Measurements from ENCODE around the gene SYT8.

DNA sequence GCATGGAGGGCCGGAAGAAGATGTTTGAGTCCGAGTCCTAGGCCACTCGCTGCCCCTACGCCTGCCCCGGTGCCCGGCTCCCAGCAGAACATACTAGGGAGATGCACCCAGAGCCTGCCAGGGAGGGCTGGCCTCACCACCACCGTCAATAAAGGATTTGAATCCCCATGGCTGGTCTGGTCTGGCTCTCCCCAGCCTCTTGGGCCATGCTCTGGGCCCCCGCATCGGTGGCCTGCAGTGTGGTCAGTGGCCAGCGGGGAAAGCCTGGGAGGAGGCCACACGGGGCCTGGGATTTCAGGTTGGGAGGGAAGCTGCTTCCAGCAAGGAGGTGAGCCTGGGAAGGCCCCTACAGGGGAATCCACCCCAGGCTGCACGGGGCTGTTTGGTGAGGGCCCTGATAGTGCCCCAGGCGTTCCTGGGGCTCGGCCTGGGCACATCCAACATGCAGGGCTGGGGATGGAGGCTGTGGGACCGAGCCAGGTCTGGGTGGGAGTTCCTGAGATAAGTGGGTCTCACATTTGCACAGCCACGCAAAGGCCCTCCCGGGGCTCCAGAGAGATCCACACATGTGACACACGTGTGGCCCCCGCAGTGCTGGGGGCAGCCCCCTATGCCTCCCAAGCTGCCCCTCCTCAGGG is 6.8 kb downstream of the SYT8 start:
- TF ChIP-seq, protein P1, sequence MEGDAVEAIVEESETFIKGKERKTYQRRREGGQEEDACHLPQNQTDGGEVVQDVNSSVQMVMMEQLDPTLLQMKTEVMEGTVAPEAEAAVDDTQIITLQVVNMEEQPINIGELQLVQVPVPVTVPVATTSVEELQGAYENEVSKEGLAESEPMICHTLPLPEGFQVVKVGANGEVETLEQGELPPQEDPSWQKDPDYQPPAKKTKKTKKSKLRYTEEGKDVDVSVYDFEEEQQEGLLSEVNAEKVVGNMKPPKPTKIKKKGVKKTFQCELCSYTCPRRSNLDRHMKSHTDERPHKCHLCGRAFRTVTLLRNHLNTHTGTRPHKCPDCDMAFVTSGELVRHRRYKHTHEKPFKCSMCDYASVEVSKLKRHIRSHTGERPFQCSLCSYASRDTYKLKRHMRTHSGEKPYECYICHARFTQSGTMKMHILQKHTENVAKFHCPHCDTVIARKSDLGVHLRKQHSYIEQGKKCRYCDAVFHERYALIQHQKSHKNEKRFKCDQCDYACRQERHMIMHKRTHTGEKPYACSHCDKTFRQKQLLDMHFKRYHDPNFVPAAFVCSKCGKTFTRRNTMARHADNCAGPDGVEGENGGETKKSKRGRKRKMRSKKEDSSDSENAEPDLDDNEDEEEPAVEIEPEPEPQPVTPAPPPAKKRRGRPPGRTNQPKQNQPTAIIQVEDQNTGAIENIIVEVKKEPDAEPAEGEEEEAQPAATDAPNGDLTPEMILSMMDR (IDR thresholded peaks at IDR 0.05; ENCODE audit: insufficient read depth, low read length), result no peak
- TF ChIP-seq POLR2AphosphoS5 (IDR thresholded peaks at IDR 0.05; ENCODE audit: low read depth) (no peak), GABPA (IDR thresholded peaks at IDR 0.05; ENCODE audit: low read depth) (no peak), SPI1 (IDR thresholded peaks at IDR 0.05; ENCODE audit: borderline replicate concordance, low read depth) (no peak), REST (IDR thresholded peaks at IDR 0.05; ENCODE audit: insufficient replicate concordance, low read depth) (no peak)

All from HL-60 (cell line).